UCSD-AML1 (cell line): ENCODE measurements around the gene PLOD3.

Source experiments
- DNase-seq: peaks from one replicate; lab custom pipeline; 2025; ENCODE audit not compliant: unreplicated experiment; lab: John Stamatoyannopoulos, UW

Gene PLOD3

GRCh38 chr7:101186194-101186593 is 31.2 kb downstream of the PLOD3 start:
- DNase-seq: no peak

GRCh38 chr7:101185258-101185839 is 32.0 kb downstream of the PLOD3 start:
- DNase-seq: no peak

- DNase-seq: no peak
Measured at GRCh38 chr7:101180130-101180755, 37.1 kb downstream of the PLOD3 start, which contains the start of gene NAT16. Gene NAT16 (minus strand): TSS chr7:101180293. CDS start chr7:101174807, 5,486 bp downstream.

GRCh38 chr7:101179713-101180112 is 37.7 kb downstream of the PLOD3 start:
- no peak for DNase-seq

- DNase-seq: no peak
Measured at GRCh38 chr7:101179117-101179516, 38.3 kb downstream of the PLOD3 start.

- no peak for DNase-seq
Measured at GRCh38 chr7:101177644-101178043, 39.7 kb downstream of the PLOD3 start.

GRCh38 chr7:101175664-101176063 is 41.7 kb downstream of the PLOD3 start:
- DNase-seq: no peak

GRCh38 chr7:101174322-101174854 is 43.0 kb downstream of the PLOD3 start:
- no peak for DNase-seq

- DNase-seq: peak; percentile 6
Measured at GRCh38 chr7:101173752-101174244, 43.6 kb downstream of the PLOD3 start.

GRCh38 chr7:101172854-101173751 is 44.3 kb downstream of the PLOD3 start:
- no peak for DNase-seq

- DNase-seq: no peak
Measured at GRCh38 chr7:101172005-101172853, 45.2 kb downstream of the PLOD3 start.

GRCh38 chr7:101171442-101171837 is 45.9 kb downstream of the PLOD3 start:
- peak; percentile 14 for DNase-seq

- no peak for DNase-seq
Measured at GRCh38 chr7:101170617-101171441, 46.6 kb downstream of the PLOD3 start.

- peak; percentile 53 for DNase-seq
Measured at GRCh38 chr7:101169838-101170551, 47.4 kb downstream of the PLOD3 start.

- no peak for DNase-seq
Measured at GRCh38 chr7:101169110-101169837, 48.1 kb downstream of the PLOD3 start.

GRCh38 chr7:101168412-101169049 is 48.9 kb downstream of the PLOD3 start:
- no peak for DNase-seq

- no peak for DNase-seq
Measured at GRCh38 chr7:101167645-101168411, 49.6 kb downstream of the PLOD3 start.
